Stimulated activated CD4-positive, alpha-beta T cell treated with anti-CD3 and anti-CD28 coated beads, Interleukin-2, amount 100 ng/mL, for 24 hours (primary cell): Measurements from ENCODE around the gene ISG20.
"Not testable (repeated sequence)": the region's sequence is repeated elsewhere in the genome, so short reads cannot be mapped to it uniquely, and the experiment has no call there.

Experiments
- DNase-seq, 2 donors: peaks; one replicate each; pipeline ENCODE4 v3.0.0-alpha.2; 2020

ISG20 gene

GRCh38 chr15:88619796-88620195, 19.0 kb upstream of the ISG20 start:
- no peak for DNase-seq

- peak; percentile 93 to 94 for DNase-seq
Observed at GRCh38 chr15:88620995-88621772, 17.6 kb upstream of the ISG20 start, which contains the start of gene AEN. TSS of gene AEN (plus strand) at chr15:88621340. CDS start at chr15:88626210, 4,870 bp downstream.

GRCh38 chr15:88621789-88622604, 16.8 kb upstream of the ISG20 start:
- peak; percentile 52 to 54 for DNase-seq

GRCh38 chr15:88622605-88622975, 16.2 kb upstream of the ISG20 start:
- DNase-seq, result no peak

GRCh38 chr15:88623061-88623460, 15.8 kb upstream of the ISG20 start:
- peak; percentile 70 to 73 for DNase-seq

GRCh38 chr15:88623632-88624031, 15.2 kb upstream of the ISG20 start:
- DNase-seq, result no peak

GRCh38 chr15:88624156-88624970, 14.5 kb upstream of the ISG20 start:
- DNase-seq, result no peak

- no peak for DNase-seq
Observed at GRCh38 chr15:88624971-88625490, 13.8 kb upstream of the ISG20 start.

GRCh38 chr15:88625943-88626741, 12.7 kb upstream of the ISG20 start:
- DNase-seq, result peak in 1 of 2 donors; percentile 18

- peak; percentile 44 to 57 for DNase-seq
Observed at GRCh38 chr15:88627463-88627862, 11.4 kb upstream of the ISG20 start.

GRCh38 chr15:88628018-88628654, 10.7 kb upstream of the ISG20 start:
- DNase-seq, result no peak

- DNase-seq, result no peak
Observed at GRCh38 chr15:88629071-88629470, 9.7 kb upstream of the ISG20 start.

GRCh38 chr15:88630141-88630721, 8.6 kb upstream of the ISG20 start:
- no peak for DNase-seq

- no peak for DNase-seq
Observed at GRCh38 chr15:88630798-88631463, 7.9 kb upstream of the ISG20 start.

- DNase-seq, result no peak
Observed at GRCh38 chr15:88631464-88632028, 7.3 kb upstream of the ISG20 start.

GRCh38 chr15:88632797-88633196, 6.0 kb upstream of the ISG20 start:
- not testable (repeated sequence) for DNase-seq

GRCh38 chr15:88634449-88634848, 4.4 kb upstream of the ISG20 start:
- no peak for DNase-seq

GRCh38 chr15:88635318-88635717, 3.5 kb upstream of the ISG20 start:
- DNase-seq, result peak in 1 of 2 donors; percentile 36

GRCh38 chr15:88636050-88636449, 2.8 kb upstream of the ISG20 start:
- peak; percentile 38 to 70 for DNase-seq

GRCh38 chr15:88636654-88637053, 2.2 kb upstream of the ISG20 start:
- no peak for DNase-seq
